Ovary (tissue), 10 donors: Measurements from ENCODE around the gene KLHL35. TPM values are rescaled to one million over a fixed set of nuclear protein-coding genes. Genes with fewer than 3 reads are reported as not detected.

Source experiments
- DNase-seq, 5 donors: peaks; one replicate each; pipeline ENCODE4 v3.0.0-alpha.2; 2019 to 2020
- H3K27ac ChIP-seq, 2 donors: fragments of 200-600 bp; one replicate each; pipeline versions ENCODE4 v1.5.1 to v1.8.0; 2019 to 2022
- H3K27me3 ChIP-seq: fragments of 200-600 bp; one replicate; pipeline ENCODE4 v1.8.0; 2022
- H3K36me3 ChIP-seq: fragments of 200-600 bp; sonication (generic); one replicate; pipeline ENCODE4 v1.5.1; 2019
- H3K4me1 ChIP-seq: one replicate; pipeline ENCODE4 v1.8.1; 2013; ENCODE audit warnings: mild to moderate bottlenecking, moderate library complexity; ENCODE audit not compliant: insufficient read depth
- H3K4me3 ChIP-seq: fragments of 200-600 bp; sonication (generic); one replicate; pipeline ENCODE4 v1.5.1; 2017
- H3K9me3 ChIP-seq, 2 donors: fragments of 200-600 bp in 1 of 2; sonication (generic) in 1 of 2; one replicate each; pipeline versions ENCODE4 v1.5.1 to v1.8.1; 2013 to 2019; ENCODE audit warnings: mild to moderate bottlenecking in 1 of 2, moderate library complexity in 1 of 2
- CTCF ChIP-seq, 3 donors: fragments of 450-650 bp in 2 of 3; fragments of 200-600 bp in 1 of 3; IDR thresholded peaks; one replicate each; pipeline versions ENCODE4 v1.5.1 to v1.8.0; 2016 to 2022; ENCODE audit warnings: antibody characterized with exemption in 3 of 3, mild to moderate bottlenecking in 1 of 3
- EP300 ChIP-seq: sonication (generic); formaldehyde crosslinking; IDR thresholded peaks from one replicate; pipeline ENCODE4 v1.6.1; 2017; ENCODE audit warnings: antibody characterized with exemption
- POLR2A ChIP-seq: fragments of 450-650 bp; IDR thresholded peaks from one replicate; pipeline ENCODE4 v1.6.1; 2017; ENCODE audit warnings: antibody characterized with exemption, mild to moderate bottlenecking, moderate library complexity
- WGBS, 3 donors: extraction: QIAGEN DNeasy Blood & Tissue Kit in 1 of 3; methylation state at CpG; one replicate each; pipeline versions ENCODE4 v1.1.5 to v1.1.7; 2013 to 2017; 5-methylcytosine and 5-hydroxymethylcytosine counted together
- intact Hi-C, 4 donors: fragments of 100-400 bp; cut with DNase I; formaldehyde crosslinking; loops; one replicate each; pipeline versions ENCODE4 v1.11.0 to v1.15.1; 2022 to 2023
- long read RNA-seq, 3 donors: library from polyadenylated mRNA in 2 of 3; unstranded in 2 of 3; transcript quantifications; one replicate each; pipeline ENCODE4 v2.0.0 and lab custom pipeline, GENCODE V29; 2021 to 2026
- polyA plus RNA-seq, 2 donors: library from polyadenylated mRNA; stranded (reverse); fragments of 200-250 nt in 1 of 2; fragments of 350-450 nt in 1 of 2; fragmentation: Illumina TruSeq in 1 of 2; extraction: RNeasy Lipid Tissue Mini Kit (QIAGEN cat#74804) in 1 of 2; gene quantifications; one replicate each; pipeline ENCODE4 v1.2.3, GENCODE V29; 2013 to 2014
- total RNA-seq, 7 donors: library from RNA; depleted of rRNA in 2 of 7; stranded (reverse); fragments of >200 nt in 2 of 7; fragmentation: NEBNext Ultra II Directional in 3 of 7; extraction: Animal tissue kit (Norgen Biotek cat#: 25700) in 3 of 7; gene quantifications; one replicate each; pipeline versions ENCODE4 v1.1.0 to v1.2.4, GENCODE V29; 2016 to 2023
- donor health status: DM: no; HTN: no; CAD: no; lungs with moderate emphysema.
- donor health status: DM: no; HTN: no; CAD: no.
- donor health status: Bipolar disorder and iron deficiency.
- donor health status: DM: yes; HTN: yes; CAD: no.
- donor health status: DM: no; HTN: no; CAD: no.
- donor health status: DM: yes; HTN: yes; CAD: no.

KLHL35 gene
- total RNA-seq: 1 to 10 TPM in 1 of 7 donors, under 1 TPM in 4, not detected in 2; 0.13 to 1.1 (median 0.34) TPM
- polyA plus RNA-seq: under 1 TPM; 0.07 to 0.35 TPM
- long read RNA-seq, donor 1, partial matches to known transcripts: 0 of 1 reads
- long read RNA-seq, donor 1, other reads (novel, unspliced or antisense): 1 of 1 reads
- long read RNA-seq, donor 2, transcript KLHL35-201 (6 exons, 1,500 nt): major isoform, 15 of 24 reads
- long read RNA-seq, donor 2, partial matches to known transcripts: 5 of 24 reads
- long read RNA-seq, donor 2, other reads (novel, unspliced or antisense): 0 of 24 reads
- long read RNA-seq, donor 3, partial matches to known transcripts: 0 of 4 reads
- long read RNA-seq, donor 3, other reads (novel, unspliced or antisense): 0 of 4 reads

DNA sequence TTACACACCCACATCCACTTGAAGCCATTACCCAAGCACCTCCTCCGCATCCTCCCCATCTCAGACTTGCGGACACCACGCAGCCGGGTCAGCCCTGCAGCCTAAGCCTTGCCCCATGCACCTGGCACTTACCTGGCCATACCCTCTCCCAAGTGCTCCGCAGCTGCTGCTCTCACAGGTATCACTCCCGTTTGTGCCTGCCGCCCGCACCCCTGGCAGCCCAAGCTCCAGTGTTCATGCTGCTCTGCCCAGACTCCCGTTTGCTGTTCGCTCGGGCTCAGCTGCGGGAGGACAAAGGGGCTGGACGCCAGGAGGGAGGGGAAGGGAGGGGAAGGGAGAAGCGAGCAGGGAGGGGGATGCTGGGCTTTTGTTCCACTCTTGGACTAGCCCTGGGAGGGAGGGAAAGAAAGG, at the start of gene KLHL35:
KLHL35 (minus strand) TSS at position 293 of the 411 bp plus-strand sequence. CDS start 2,574 bp downstream, outside the sequence.
- WGBS, 3 donors: 8 to 12% (median 11%) methylated on average over 14 of the region's 14 CpGs
- intact Hi-C loops: no loop called here
- H3K36me3 ChIP-seq: no peaks in the 10 kb centered on the region
- no peak within 1 kb of the TSS for H3K4me3 ChIP-seq
- H3K4me1 ChIP-seq: peaks cover 5% of the 10 kb centered on the region
- H3K27me3 ChIP-seq: peaks cover 5% of the 10 kb centered on the region
- TF ChIP-seq CTCF (IDR thresholded peaks at IDR 0.05): no peak
- TF ChIP-seq EP300: no peak
- no peak for TF ChIP-seq POLR2A
- H3K27ac ChIP-seq: no peak within 1 kb of the TSS
- no peaks in the 10 kb centered on the region for H3K9me3 ChIP-seq
- DNase-seq: no peak

DNA sequence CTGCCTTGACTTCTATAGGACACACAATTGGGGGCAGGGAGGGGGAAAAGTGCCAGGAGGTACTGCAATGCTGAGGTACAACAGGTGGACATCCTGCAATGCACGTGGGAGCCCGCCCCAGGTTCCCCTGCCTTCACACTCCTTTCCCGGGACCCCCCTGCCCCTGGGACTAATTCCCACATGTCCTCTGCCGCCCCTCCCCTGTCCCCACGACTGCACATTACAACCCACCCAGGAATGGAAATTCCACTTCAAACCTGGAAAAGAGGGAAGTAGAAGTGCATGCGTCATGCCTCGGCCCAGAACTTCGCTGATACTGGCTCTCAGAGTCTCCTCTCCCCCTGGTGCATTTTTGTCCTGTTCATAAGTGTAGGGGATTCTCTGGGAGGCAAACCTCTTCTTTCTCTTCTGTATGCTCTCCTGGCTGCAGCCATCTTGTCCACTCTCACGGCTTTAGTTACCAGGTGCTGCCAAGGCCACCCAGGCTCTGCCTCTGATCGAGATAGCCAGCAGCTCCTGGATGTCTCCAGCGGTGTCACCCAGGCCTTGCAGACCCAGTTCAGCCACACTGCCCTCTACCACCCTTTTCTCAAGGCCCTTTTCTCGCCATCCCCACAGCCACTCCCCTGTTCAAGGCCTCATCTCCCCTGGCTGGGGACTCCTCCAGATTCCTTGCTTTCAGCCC, 49.1 kb upstream of the KLHL35 start:
- Histone ChIP-seq H3K4me3 (no peak overlapping the region), H3K27me3 (no peaks in the 10 kb centered on the region), H3K27ac (no peak overlapping the region), H3K4me1 (no peaks in the 10 kb centered on the region), H3K36me3 (no peaks in the 10 kb centered on the region), H3K9me3 (no peaks in the 10 kb centered on the region)
- intact Hi-C loops: no loop called here
- TF ChIP-seq POLR2A (no peak), EP300 (no peak), CTCF (IDR thresholded peaks at IDR 0.05) (no peak)
- 72 to 77% (median 76%) methylated on average over 12 of the region's 12 CpGs for WGBS, 3 donors
- no peak for DNase-seq

GRCh38 chr11:75481223-75481921, 48.4 kb upstream of the KLHL35 start:
- 82 to 89% (median 88%) methylated on average over 9 of the region's 9 CpGs for WGBS, 3 donors
- Histone ChIP-seq H3K36me3 (no peaks in the 10 kb centered on the region), H3K27ac (no peak overlapping the region), H3K4me1 (no peaks in the 10 kb centered on the region), H3K9me3 (no peaks in the 10 kb centered on the region), H3K27me3 (no peaks in the 10 kb centered on the region), H3K4me3 (no peak overlapping the region)
- DNase-seq: no peak
- intact Hi-C loops: no loop called here
- no peak for TF ChIP-seq EP300
- TF ChIP-seq POLR2A: no peak
- no peak for TF ChIP-seq CTCF (IDR thresholded peaks at IDR 0.05)
